ENCODE measurements around the gene CETP.
A peak's percentile ranks its signal among the peaks of the same experiment; 100 is the strongest.

The CETP gene

DNA sequence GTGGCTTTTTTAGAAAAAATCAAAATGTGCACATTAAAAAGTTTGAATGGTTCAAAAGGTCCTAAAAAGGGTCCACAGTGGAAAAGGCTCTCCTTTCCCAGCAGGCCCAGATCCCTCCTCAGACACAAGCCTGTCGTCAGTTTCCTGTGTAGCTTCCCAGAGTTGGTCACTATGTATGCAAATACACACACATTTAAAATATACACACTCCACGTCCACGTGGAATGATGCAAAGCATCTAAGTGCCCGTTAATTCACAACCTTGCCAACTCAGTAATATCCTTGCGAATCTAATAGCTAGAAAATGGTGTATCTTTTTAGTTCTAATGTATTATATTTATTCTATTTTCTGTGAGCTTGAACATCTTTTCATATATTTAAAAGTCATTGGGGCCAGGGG, 45.3 kb downstream of the CETP start:
- TF ChIP-seq, protein P1, sequence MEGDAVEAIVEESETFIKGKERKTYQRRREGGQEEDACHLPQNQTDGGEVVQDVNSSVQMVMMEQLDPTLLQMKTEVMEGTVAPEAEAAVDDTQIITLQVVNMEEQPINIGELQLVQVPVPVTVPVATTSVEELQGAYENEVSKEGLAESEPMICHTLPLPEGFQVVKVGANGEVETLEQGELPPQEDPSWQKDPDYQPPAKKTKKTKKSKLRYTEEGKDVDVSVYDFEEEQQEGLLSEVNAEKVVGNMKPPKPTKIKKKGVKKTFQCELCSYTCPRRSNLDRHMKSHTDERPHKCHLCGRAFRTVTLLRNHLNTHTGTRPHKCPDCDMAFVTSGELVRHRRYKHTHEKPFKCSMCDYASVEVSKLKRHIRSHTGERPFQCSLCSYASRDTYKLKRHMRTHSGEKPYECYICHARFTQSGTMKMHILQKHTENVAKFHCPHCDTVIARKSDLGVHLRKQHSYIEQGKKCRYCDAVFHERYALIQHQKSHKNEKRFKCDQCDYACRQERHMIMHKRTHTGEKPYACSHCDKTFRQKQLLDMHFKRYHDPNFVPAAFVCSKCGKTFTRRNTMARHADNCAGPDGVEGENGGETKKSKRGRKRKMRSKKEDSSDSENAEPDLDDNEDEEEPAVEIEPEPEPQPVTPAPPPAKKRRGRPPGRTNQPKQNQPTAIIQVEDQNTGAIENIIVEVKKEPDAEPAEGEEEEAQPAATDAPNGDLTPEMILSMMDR (IDR thresholded peaks at IDR 0.05; ENCODE audit: insufficient read depth, low read depth, low read length, missing control alignments), result no peak
- H3K4me3 ChIP-seq (ENCODE audit: low read length), result no peak overlapping the region
- no peak for DNase-seq (ENCODE audit: low read depth)

DNA sequence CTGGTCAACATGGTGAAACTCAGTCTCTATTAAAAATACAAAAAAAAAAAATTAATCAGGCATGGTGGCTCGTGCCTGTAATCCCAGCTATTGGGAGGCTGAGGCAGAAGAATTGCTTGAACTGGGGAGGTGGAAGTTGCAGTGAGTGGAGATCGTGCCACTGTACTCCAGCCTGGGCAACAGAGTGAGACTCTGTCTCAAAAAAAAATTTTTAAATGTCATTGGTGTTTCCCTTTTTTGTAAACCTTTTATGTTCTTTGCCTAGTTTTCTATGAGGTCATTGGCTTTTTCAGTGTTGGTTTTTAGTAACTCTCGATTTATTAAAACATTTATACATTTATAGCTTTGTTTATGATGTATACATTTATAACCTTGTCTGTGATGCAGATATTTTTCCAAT, 45.8 kb downstream of the CETP start:
- TF ChIP-seq, protein P1 (IDR thresholded peaks at IDR 0.05; ENCODE audit: insufficient read depth, low read depth, low read length, missing control alignments), result no peak
- no peak for DNase-seq (ENCODE audit: low read depth)

GRCh38 chr16:57008440-57008839, 46.7 kb downstream of the CETP start:
- no peak overlapping the region for H3K4me3 ChIP-seq (ENCODE audit: low read length)
- TF ChIP-seq, protein P1 (IDR thresholded peaks at IDR 0.05; ENCODE audit: insufficient read depth, low read depth, low read length, missing control alignments), result no peak
- DNase-seq (ENCODE audit: low read depth), result no peak

More for the DNA sequence above, 45.8 kb downstream of the CETP start:
- no peak overlapping the region for H3K4me3 ChIP-seq (ENCODE audit: low read length)

DNA sequence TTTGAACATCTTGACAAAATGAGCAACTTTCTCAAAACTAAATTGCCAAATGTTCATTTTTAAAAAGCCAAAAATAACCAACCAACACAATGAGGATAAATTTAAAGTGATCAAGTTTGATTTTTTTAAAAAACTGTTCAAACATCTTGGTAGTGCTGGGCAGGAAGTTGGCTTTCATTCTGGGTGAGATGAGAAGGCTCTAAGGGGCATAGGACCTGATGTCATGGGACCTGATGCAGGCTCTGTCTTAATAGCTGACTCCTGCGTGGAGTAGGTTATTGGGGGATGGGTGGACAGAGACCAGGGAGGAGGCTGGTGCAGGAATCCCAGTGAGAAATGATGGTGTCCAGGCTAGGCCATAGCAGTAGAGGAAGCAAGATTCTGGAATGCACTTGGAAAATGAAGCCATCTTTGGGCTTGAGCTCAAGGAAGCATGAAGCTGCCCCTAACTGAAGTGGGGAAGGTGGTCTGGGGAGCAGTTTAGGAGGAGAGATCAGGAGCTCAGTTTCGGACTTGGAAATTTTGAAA, 48.0 kb downstream of the CETP start:
- DNase-seq (ENCODE audit: low read depth), result no peak
- TF ChIP-seq, protein P1 (IDR thresholded peaks at IDR 0.05; ENCODE audit: insufficient read depth, low read depth, low read length, missing control alignments), result no peak

DNA sequence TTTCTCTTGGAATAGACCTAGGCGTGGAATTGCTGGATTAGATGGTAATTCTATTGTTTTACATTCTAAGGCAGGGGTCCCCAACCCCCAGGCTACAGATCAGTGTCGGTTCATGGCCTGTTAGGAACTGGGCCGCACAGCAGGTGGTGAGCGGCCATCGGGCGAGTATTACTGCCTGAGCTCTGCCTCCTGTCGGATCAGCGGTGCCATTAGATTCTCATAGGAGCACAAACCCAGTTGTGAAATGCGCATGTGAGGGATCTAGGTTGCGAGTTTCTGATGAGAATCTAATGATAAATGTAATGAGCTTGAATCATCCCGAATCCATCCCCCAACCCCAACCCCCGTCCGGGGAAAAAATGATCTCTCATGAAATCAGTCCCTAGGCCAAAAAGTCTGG, 50.6 kb downstream of the CETP start:
- TF ChIP-seq, protein P1 (IDR thresholded peaks at IDR 0.05; ENCODE audit: insufficient read depth, low read depth, low read length, missing control alignments), result no peak
- no peak overlapping the region for H3K4me3 ChIP-seq (ENCODE audit: low read length)
- no peak for DNase-seq (ENCODE audit: low read depth)

More for the DNA sequence above, 48.0 kb downstream of the CETP start:
- H3K4me3 ChIP-seq (ENCODE audit: low read length), result no peak overlapping the region

DNA sequence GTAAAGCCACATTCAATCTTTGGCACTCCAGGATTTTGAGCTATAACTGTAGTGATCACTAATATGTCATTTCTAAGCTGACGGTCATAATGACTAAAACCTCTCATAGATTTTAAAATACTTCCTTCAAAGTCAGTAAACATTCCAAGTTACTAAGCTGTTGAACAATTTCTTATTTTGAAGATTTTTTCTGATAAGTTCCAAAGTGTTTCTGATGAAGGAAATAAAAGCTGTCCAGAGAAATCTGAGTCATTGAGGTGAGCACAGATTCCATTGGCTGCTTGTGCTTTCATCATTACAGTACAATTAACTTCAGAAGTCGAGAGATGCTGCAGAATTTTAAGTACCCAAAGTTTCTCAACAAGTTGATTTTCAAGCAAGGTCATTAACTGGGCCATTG, 51.5 kb downstream of the CETP start:
- H3K4me3 ChIP-seq (ENCODE audit: low read length), result no peak overlapping the region
- TF ChIP-seq, protein P1 (IDR thresholded peaks at IDR 0.05; ENCODE audit: insufficient read depth, low read depth, low read length, missing control alignments), result no peak
- DNase-seq (ENCODE audit: low read depth), result peak; percentile 46

DNA sequence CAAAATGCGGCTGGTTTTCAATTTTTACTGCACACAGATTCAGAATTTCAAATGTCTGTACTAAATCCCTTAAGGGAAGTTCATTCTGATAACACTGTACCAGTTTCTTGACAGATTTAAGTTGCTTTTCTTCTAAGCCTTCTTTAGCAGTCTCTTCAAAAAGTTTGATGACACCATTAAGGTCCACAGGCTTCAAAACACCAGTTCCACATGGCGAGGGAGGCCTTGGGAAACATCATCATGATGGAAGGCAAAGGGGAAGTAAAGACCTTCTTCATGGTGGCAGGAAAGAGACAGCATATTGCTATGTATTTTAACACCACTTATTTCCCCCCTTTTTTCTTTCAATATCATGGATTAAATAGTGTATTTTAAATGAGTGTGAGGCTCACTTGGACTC, 52.2 kb downstream of the CETP start:
- no peak overlapping the region for H3K4me3 ChIP-seq (ENCODE audit: low read length)
- DNase-seq (ENCODE audit: low read depth), result no peak
- TF ChIP-seq, protein P1 (IDR thresholded peaks at IDR 0.05; ENCODE audit: insufficient read depth, low read depth, low read length, missing control alignments), result no peak
